HAP-1 (cell line): ENCODE measurements around the gene ZNF557.
"Not testable (repeated sequence)": the region's sequence is repeated elsewhere in the genome, so short reads cannot be mapped to it uniquely, and the experiment has no call there.

Experiments used
- DNase-seq, 2 experiments: peaks; one replicate each; pipeline ENCODE4 v3.0.0-alpha.2; 2016 to 2020; ENCODE audit warnings: low spot score in 2 of 2
- H3K27me3 ChIP-seq: fragments of 250-450 bp; sonication (Bioruptor Pico); 2 replicates; pipeline ENCODE4 v1.5.1; 2020; ENCODE audit warnings: low read depth, mild to moderate bottlenecking, moderate library complexity
- H3K36me3 ChIP-seq: fragments of 250-450 bp; sonication (Bioruptor Pico); replicated peaks from 2 replicates; pipeline ENCODE4 v1.5.1; 2020; ENCODE audit warnings: mild to moderate bottlenecking
- H3K4me1 ChIP-seq: fragments of 250-450 bp; sonication (Bioruptor Pico); 2 replicates; pipeline ENCODE4 v1.5.1; 2020; ENCODE audit warnings: mild to moderate bottlenecking
- H3K4me3 ChIP-seq: fragments of 250-450 bp; sonication (Bioruptor Pico); 2 replicates; pipeline ENCODE4 v1.5.1; 2020; ENCODE audit warnings: mild to moderate bottlenecking, moderate library complexity
- H3K9me3 ChIP-seq: fragments of 250-450 bp; sonication (Bioruptor Pico); 2 replicates; pipeline ENCODE4 v1.5.1; 2020; ENCODE audit warnings: mild to moderate bottlenecking, moderate library complexity
- in situ Hi-C: fragments of 300-500 bp; cut with MboI; formaldehyde crosslinking; loops from 3 replicates; pipeline ENCODE4 v1.14.3; 2020; ENCODE audit warnings: low sequenced_read_pairs, inconsistent platforms, mixed read lengths

Gene ZNF557

DNA sequence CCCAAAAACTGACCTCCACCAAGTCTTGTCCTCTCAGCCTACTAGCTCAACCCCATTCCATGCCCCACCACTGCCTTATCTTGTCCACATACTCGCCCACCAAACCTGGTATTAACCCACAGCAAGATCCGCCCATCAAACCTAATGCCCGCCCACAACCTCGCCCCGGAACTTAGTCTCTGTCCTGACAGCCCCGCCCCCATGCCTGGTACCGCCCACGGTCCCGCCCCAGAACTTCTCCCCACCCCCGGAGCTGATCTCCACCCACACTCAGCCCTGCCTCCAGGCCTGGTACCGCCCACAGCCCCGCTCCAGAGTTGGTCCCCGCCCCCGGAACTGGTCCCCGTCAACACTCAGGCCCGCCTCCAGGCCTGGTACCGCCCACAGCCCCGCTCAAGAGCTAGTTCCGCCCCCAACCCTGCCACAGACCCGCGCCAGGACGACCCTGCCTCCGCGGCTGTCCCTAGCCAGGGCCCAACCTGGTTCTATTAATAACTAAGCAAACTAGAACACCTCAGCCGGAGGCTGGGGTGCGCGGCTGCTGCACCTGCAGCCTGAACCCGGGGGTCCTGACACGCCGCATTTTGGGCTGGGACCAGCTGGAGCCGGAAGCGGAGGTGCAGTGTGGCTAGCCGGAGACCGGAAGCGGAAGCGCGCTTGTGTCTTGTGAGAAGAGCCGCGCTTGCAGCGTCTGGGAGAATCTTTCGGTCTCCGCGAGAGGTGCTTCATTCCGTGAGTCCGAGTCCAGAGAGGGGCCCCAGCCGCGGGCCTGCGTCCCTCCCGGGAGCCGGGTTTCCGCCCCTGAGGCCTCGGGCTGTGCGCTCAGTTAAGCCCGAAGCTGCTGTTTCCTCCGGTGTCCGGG, at the start of gene ZNF557:
TSS of gene ZNF557 (plus strand) at position 662 of the 862 bp plus-strand sequence. CDS start 5,372 bp downstream, outside the sequence.
- in situ Hi-C loops, result no loop called here
- Histone ChIP-seq H3K4me1 (peaks cover 3% of the 10 kb centered on the region; the same call in 1 of the 2 replicates), H3K4me3 (peak within 1 kb of the TSS; percentile 98), H3K36me3 (peaks cover 12% of the 10 kb centered on the region), H3K27me3 (no peaks in the 10 kb centered on the region), H3K9me3 (no peaks in the 10 kb centered on the region)
- DNase-seq, result peak; percentile 88 to 99

DNA sequence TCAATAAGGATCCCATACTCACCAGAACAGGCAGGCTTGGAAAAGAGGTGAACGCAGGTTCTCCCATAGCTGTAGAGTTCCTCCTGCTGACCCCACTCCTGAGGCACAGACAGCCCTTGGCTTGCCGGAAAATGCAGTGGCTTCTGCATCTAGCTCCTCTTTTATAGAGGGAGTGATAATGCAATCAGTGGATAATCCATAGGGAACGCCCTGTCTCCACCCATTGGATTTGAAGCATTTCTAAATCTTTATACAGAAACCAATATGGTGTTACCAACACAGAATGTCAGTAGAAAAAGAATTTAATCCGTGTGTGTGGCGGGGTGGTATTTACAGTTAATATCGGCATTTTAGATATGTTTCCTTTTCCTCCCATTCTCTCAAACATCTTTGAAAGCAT, 48.2 kb upstream of the ZNF557 start, which contains the start of gene MBD3L2B:
TSS of gene MBD3L2B (minus strand) at position 101 of the 400 bp plus-strand sequence. CDS start at position 67, 34 bp downstream.
- in situ Hi-C loops, H3K27me3 ChIP-seq, H3K4me3 ChIP-seq, DNase-seq, H3K36me3 ChIP-seq, H3K9me3 ChIP-seq, H3K4me1 ChIP-seq: not testable (repeated sequence)

DNA sequence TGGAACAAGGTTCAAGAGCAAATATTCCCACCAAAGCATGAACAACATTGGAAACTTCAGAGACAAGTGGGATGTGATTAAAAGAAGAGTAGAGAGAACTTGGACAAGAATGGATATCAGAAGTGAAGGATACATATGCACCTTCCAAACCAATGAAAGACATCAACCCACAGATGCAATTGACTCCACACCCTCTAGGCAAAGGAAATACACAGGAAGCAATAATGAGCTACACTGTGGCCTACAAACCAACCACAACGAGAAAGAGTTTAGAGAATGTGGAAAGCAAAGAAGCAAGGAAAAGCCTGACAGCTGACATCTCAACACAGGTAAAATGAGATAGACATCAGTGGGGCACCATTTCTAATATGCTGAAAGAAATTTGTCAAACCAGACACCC, 40.7 kb upstream of the ZNF557 start:
- H3K36me3 ChIP-seq, H3K4me1 ChIP-seq, H3K9me3 ChIP-seq, H3K4me3 ChIP-seq, DNase-seq, H3K27me3 ChIP-seq, in situ Hi-C loops: not testable (repeated sequence)

DNA sequence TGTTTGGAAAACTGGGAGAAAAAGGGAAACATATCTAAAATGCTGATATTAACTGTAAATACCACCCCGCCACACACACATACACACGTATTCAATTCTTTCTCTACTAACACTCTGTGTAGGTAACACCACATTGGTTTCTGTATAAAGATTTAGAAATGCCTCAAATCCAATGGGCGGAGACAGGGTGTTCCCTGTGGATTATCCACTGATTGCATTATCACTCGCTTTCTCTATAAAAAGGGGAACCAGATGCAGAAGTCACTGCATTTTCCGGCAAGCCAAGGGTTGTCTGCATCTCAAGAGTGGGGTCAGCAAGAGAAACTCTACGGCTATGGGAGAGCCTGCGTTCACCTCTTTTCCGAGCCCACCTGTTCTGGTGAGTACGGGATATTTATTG, 39.2 kb upstream of the ZNF557 start, which contains the start of gene MBD3L5:
TSS of gene MBD3L5 (plus strand) at position 301 of the 400 bp plus-strand sequence. CDS start at position 335, 34 bp downstream.
- H3K4me1 ChIP-seq, in situ Hi-C loops: not testable (repeated sequence)

DNA sequence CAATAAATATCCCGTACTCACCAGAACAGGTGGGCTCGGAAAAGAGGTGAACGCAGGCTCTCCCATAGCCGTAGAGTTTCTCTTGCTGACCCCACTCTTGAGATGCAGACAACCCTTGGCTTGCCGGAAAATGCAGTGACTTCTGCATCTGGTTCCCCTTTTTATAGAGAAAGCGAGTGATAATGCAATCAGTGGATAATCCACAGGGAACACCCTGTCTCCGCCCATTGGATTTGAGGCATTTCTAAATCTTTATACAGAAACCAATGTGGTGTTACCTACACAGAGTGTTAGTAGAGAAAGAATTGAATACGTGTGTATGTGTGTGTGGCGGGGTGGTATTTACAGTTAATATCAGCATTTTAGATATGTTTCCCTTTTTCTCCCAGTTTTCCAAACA, 29.4 kb upstream of the ZNF557 start, which contains the start of gene MBD3L4:
TSS of gene MBD3L4 (minus strand) at position 101 of the 400 bp plus-strand sequence. CDS start at position 66, 35 bp downstream.
- H3K27me3 ChIP-seq, H3K4me3 ChIP-seq, H3K4me1 ChIP-seq, DNase-seq, H3K9me3 ChIP-seq, in situ Hi-C loops, H3K36me3 ChIP-seq: not testable (repeated sequence)

More for the DNA sequence above, 39.2 kb upstream of the ZNF557 start, which contains the start of gene MBD3L5:
- not testable (repeated sequence) for H3K36me3 ChIP-seq, DNase-seq, H3K4me3 ChIP-seq, H3K9me3 ChIP-seq, H3K27me3 ChIP-seq

DNA sequence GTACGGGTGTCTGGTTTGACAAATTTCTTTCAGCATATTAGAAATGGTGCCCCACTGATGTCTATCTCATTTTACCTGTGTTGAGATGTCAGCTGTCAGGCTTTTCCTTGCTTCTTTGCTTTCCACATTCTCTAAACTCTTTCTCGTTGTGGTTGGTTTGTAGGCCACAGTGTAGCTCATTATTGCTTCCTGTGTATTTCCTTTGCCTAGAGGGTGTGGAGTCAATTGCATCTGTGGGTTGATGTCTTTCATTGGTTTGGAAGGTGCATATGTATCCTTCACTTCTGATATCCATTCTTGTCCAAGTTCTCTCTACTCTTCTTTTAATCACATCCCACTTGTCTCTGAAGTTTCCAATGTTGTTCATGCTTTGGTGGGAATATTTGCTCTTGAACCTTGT, 27.9 kb upstream of the ZNF557 start:
- DNase-seq, H3K4me3 ChIP-seq, in situ Hi-C loops, H3K36me3 ChIP-seq, H3K9me3 ChIP-seq, H3K4me1 ChIP-seq, H3K27me3 ChIP-seq: not testable (repeated sequence)

DNA sequence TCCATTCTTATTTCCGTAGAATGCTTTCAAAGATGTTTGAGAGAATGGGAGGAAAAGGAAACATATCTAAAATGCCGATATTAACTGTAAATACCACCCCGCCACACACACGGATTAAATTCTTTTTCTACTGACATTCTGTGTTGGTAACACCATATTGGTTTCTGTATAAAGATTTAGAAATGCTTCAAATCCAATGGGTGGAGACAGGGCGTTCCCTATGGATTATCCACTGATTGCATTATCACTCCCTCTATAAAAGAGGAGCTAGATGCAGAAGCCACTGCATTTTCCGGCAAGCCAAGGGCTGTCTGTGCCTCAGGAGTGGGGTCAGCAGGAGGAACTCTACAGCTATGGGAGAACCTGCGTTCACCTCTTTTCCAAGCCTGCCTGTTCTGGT, 20.5 kb upstream of the ZNF557 start, which contains the start of gene MBD3L2:
TSS of gene MBD3L2 (plus strand) at position 301 of the 400 bp plus-strand sequence. CDS start at position 354, 53 bp downstream.
- H3K4me1 ChIP-seq, in situ Hi-C loops, H3K27me3 ChIP-seq, H3K9me3 ChIP-seq, DNase-seq, H3K36me3 ChIP-seq, H3K4me3 ChIP-seq: not testable (repeated sequence)

DNA sequence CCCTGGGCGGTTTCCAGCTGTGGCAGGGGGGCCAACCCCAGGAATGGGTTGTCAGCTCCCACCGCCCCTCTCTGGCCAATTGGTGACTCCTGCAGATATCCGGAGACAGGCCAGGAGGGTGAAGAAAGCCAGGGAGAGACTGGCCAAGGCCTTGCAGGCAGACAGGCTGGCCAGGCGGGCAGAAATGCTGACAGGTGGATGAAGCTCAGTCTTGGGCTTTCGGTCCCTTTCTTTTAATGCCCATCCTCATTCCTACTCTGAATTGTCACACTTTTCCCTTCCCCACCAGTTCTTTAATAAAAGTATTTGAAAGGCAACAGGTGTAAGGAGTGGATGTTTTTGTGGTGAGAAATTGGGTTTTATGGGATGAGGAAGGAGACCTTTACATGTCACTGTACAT, 18.1 kb upstream of the ZNF557 start:
- H3K4me1 ChIP-seq, H3K4me3 ChIP-seq, H3K9me3 ChIP-seq, H3K27me3 ChIP-seq, DNase-seq, in situ Hi-C loops, H3K36me3 ChIP-seq: not testable (repeated sequence)

DNA sequence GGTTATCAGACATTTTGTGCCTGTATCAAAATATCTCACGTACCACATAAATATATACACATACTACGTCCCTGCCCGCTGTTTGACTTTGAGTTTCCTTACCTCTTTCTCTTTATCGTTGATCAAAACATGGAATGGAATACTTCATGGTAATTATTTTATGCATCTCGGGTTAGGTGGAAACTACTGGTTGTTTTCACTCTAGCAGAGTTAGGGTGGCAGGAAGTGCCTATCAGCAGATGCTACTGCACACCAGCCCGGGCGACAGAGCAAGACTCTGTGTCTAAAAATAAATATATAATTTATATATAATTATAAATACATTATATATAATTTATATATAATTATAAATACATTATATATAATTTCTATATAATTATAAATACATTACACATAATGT, 16.6 kb upstream of the ZNF557 start:
- in situ Hi-C loops, H3K36me3 ChIP-seq, H3K4me3 ChIP-seq, H3K9me3 ChIP-seq, H3K4me1 ChIP-seq, DNase-seq, H3K27me3 ChIP-seq: not testable (repeated sequence)

DNA sequence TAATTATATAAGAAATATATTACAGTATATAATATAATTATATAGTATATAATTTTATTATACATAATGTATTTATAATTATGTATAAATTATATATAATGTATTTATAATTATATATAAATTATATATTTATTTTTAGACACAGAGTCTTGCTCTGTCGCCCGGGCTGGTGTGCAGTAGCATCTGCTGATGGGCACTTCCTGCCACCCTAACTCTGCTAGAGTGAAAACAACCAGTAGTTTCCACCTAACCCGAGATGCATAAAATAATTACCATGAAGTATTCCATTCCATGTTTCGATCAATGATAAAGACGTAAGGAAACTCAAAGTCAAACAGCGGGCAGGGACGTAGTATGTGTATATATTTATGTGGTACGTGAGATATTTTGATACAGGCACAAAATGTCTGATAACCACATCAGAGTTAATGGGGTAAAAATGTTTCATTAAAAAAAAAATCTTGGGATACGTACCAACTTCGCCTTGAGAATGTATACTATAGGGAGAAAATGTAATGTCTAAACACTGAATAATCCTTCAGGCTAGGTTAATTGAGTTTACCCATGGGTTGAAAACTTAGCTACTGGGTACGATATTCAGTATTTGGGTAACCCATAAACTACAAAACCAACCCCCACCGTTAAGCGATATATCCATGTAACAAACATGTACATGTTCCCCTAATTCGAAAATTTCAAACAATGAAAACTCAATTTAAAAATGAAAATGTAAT, 14.7 kb upstream of the ZNF557 start:
- H3K4me1 ChIP-seq, H3K36me3 ChIP-seq, in situ Hi-C loops, DNase-seq, H3K4me3 ChIP-seq, H3K27me3 ChIP-seq, H3K9me3 ChIP-seq: not testable (repeated sequence)

DNA sequence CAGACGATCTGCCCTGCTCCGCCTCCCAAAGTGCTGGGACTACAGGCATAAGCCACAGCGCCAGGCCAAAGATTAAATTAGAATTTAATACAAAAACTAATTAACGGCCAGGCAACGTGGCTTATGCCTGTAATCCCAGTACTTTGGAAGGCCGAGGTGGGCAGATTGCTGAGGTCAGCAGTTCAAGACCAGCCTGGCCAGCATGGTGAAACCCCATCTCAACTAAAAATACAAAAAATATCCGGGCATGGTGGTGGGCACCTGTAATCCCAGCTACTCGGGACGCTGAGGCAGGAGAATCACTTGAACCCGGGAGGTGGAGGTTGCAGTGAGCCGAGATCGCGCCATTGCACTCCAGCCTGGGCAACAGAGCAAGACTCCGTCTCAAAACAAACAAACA, 13.8 kb upstream of the ZNF557 start:
- H3K36me3 ChIP-seq, H3K9me3 ChIP-seq, H3K4me1 ChIP-seq, DNase-seq, H3K4me3 ChIP-seq, H3K27me3 ChIP-seq, in situ Hi-C loops: not testable (repeated sequence)

DNA sequence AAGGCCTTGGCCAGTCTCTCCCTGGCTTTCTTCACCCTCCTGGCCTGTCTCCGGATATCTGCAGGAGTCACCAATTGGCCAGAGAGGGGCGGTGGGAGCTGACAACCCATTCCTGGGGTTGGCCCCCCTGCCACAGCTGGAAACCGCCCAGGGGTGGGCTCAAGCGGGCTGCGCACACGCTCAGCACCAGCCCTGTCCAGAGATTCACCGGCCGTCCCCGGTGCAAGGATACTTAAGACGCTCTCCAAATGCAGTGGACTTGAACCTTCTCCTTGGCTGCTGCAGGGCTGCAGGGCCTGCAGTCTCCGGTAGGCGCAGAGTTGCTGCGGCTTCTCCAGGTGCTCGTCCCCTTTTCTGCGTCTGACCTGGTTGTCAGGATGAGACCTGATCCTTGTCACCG, 13.1 kb upstream of the ZNF557 start:
- in situ Hi-C loops, H3K9me3 ChIP-seq, H3K4me1 ChIP-seq, H3K4me3 ChIP-seq, H3K36me3 ChIP-seq, H3K27me3 ChIP-seq, DNase-seq: not testable (repeated sequence)

DNA sequence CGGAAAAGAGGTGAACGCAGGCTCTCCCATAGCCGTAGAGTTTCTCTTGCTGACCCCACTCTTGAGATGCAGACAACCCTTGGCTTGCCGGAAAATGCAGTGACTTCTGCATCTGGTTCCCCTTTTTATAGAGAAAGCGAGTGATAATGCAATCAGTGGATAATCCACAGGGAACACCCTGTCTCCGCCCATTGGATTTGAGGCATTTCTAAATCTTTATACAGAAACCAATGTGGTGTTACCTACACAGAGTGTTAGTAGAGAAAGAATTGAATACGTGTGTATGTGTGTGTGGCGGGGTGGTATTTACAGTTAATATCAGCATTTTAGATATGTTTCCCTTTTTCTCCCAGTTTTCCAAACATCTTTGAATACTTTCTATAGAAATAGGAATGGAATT, 10.9 kb upstream of the ZNF557 start, which contains the start of gene MBD3L3:
TSS of gene MBD3L3 (minus strand) at position 101 of the 400 bp plus-strand sequence. CDS start at position 30, 71 bp downstream.
- DNase-seq, H3K4me3 ChIP-seq, H3K9me3 ChIP-seq, in situ Hi-C loops, H3K36me3 ChIP-seq, H3K27me3 ChIP-seq, H3K4me1 ChIP-seq: not testable (repeated sequence)

DNA sequence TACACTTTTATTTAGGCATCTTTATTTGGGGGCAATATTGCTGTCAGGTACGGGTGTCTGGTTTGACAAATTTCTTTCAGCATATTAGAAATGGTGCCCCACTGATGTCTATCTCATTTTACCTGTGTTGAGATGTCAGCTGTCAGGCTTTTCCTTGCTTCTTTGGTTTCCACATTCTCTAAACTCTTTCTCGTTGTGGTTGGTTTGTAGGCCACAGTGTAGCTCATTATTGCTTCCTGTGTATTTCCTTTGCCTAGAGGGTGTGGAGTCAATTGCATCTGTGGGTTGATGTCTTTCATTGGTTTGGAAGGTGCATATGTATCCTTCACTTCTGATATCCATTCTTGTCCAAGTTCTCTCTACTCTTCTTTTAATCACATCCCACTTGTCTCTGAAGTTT, 9.5 kb upstream of the ZNF557 start:
- H3K4me1 ChIP-seq, H3K27me3 ChIP-seq, in situ Hi-C loops, H3K4me3 ChIP-seq, H3K36me3 ChIP-seq, H3K9me3 ChIP-seq, DNase-seq: not testable (repeated sequence)
